Glutamatergic neuron (in vitro differentiated cells): Measurements from ENCODE around the gene SCYGR2. TPM values are rescaled to one million over a fixed set of nuclear protein-coding genes. Genes with fewer than 3 reads are reported as not detected.

ENCODE experiments used
- DNase-seq: peaks from one replicate; pipeline ENCODE4 v3.0.0; 2022
- H3K27ac Mint-ChIP-seq: one replicate; pipeline ENCODE4 v1.8.0; 2020; ENCODE audit warnings: mild to moderate bottlenecking, mixed read lengths, inconsistent platforms; ENCODE audit not compliant: unreplicated experiment
- H3K27me3 Mint-ChIP-seq: one replicate; pipeline ENCODE4 v1.8.0; 2020; ENCODE audit warnings: mild to moderate bottlenecking, moderate library complexity, mixed read lengths, inconsistent platforms; ENCODE audit not compliant: unreplicated experiment
- H3K36me3 Mint-ChIP-seq: one replicate; pipeline ENCODE4 v1.8.0; 2020; ENCODE audit warnings: mild to moderate bottlenecking, mixed read lengths, inconsistent platforms; ENCODE audit not compliant: unreplicated experiment
- H3K4me1 Mint-ChIP-seq: one replicate; pipeline ENCODE4 v1.8.0; 2020; ENCODE audit warnings: mild to moderate bottlenecking, low read depth, mixed read lengths, inconsistent platforms; ENCODE audit not compliant: unreplicated experiment
- H3K4me3 Mint-ChIP-seq: one replicate; pipeline ENCODE4 v1.8.0; 2020; ENCODE audit warnings: mild to moderate bottlenecking, mixed read lengths, inconsistent platforms; ENCODE audit not compliant: unreplicated experiment
- H3K9me3 Mint-ChIP-seq: one replicate; pipeline ENCODE4 v1.8.0; 2020; ENCODE audit warnings: mild to moderate bottlenecking, moderate library complexity, mixed read lengths, inconsistent platforms; ENCODE audit not compliant: unreplicated experiment
- total RNA-seq: library from RNA; stranded (reverse); fragmentation: NEBNext Ultra II Directional; extraction: Animal tissue kit (Norgen Biotek cat#: 25700); gene quantifications from one replicate; pipeline ENCODE4 v1.2.1, GENCODE V29; 2021; ENCODE audit not compliant: unreplicated experiment
- TF ChIP-seq, protein P1 (sequence below): fragments of 200-600 bp; sonication (generic); IDR thresholded peaks from one replicate; pipeline ENCODE4 v1.5.0; 2021; ENCODE audit not compliant: partially characterized antibody, unreplicated experiment

SCYGR2 gene
- total RNA-seq, 1 donor from 2014 or later: not detected

DNA sequence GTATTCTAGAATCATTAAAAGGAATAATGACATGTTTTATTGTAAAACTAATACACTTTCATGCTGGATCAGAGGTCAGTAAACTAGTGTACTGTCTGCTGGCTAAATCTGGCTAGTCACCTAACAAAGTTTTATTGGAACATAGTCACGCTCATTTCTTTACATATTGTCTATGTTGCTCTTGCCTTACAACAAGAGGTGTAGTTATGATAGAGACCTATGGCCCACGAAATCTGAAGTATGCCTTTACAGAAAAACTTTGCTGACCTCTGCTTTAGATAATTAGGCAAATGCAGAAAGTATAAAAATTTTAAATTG lies 29.9 kb upstream of the SCYGR2 start:
- no peak for DNase-seq
- H3K4me1 Mint-ChIP-seq: no peaks in the 10 kb centered on the region
- TF ChIP-seq, protein P1, sequence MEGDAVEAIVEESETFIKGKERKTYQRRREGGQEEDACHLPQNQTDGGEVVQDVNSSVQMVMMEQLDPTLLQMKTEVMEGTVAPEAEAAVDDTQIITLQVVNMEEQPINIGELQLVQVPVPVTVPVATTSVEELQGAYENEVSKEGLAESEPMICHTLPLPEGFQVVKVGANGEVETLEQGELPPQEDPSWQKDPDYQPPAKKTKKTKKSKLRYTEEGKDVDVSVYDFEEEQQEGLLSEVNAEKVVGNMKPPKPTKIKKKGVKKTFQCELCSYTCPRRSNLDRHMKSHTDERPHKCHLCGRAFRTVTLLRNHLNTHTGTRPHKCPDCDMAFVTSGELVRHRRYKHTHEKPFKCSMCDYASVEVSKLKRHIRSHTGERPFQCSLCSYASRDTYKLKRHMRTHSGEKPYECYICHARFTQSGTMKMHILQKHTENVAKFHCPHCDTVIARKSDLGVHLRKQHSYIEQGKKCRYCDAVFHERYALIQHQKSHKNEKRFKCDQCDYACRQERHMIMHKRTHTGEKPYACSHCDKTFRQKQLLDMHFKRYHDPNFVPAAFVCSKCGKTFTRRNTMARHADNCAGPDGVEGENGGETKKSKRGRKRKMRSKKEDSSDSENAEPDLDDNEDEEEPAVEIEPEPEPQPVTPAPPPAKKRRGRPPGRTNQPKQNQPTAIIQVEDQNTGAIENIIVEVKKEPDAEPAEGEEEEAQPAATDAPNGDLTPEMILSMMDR: no peak
- H3K4me3 Mint-ChIP-seq: no peak overlapping the region
- H3K27me3 Mint-ChIP-seq: no peaks in the 10 kb centered on the region
- H3K9me3 Mint-ChIP-seq: peaks cover 3% of the 10 kb centered on the region
- H3K36me3 Mint-ChIP-seq: no peaks in the 10 kb centered on the region
- H3K27ac Mint-ChIP-seq: no peak overlapping the region

DNA sequence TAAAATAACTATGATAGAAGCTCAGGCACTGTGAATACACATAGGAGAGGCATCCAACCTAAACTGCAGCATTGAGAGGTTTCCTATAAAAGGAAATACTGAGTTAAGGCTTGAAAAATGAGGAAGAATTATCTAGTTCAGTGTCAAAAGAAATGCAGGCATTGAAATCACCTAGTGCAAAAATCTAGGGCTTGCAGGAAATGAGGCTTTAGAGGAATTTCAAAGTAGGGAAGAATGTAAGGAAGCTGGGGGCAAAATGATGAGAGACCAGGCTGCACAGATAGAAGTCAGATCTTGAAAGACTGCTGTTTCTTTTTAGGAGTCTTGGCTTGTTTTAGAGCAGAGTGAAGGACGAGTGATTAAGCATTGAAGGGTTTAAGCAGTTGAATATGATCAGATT lies 28.1 kb upstream of the SCYGR2 start:
- H3K36me3 Mint-ChIP-seq: no peaks in the 10 kb centered on the region
- H3K27me3 Mint-ChIP-seq: no peaks in the 10 kb centered on the region
- no peak for DNase-seq
- H3K27ac Mint-ChIP-seq: peak overlapping the region; percentile 62
- H3K9me3 Mint-ChIP-seq: peaks cover 3% of the 10 kb centered on the region
- TF ChIP-seq, protein P1: no peak
- H3K4me3 Mint-ChIP-seq: no peak overlapping the region
- no peaks in the 10 kb centered on the region for H3K4me1 Mint-ChIP-seq

- Mint-ChIP-seq H3K4me1 (peaks cover 18% of the 10 kb centered on the region), H3K27me3 (peaks cover 4% of the 10 kb centered on the region), H3K27ac (no peak overlapping the region), H3K36me3 (no peaks in the 10 kb centered on the region), H3K4me3 (no peak overlapping the region), H3K9me3 (peaks cover 8% of the 10 kb centered on the region)
- DNase-seq: no peak
- TF ChIP-seq, protein P1: no peak
These were observed 22.6 kb upstream of the SCYGR2 start for GRCh38 chr2:227576110-227576509.

DNA sequence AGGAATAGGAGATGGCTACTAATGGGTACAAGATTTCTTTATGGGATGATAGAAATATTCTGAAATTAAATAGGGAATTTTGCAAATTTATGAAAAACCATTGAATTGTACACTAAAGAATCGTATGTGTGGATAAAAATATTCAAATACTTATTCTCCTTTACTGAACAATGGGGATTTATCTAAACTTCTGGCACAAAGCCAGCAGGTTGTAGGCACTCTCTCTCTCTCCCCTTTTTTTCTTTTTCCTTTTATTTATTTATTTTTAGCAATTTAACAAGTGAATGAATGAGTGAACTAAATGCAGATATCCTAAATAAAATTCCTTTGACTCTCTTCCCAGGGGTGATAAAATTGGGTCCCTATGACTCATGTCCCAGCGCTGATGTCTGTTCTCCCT lies 21.9 kb upstream of the SCYGR2 start:
- H3K27me3 Mint-ChIP-seq: peaks cover 4% of the 10 kb centered on the region
- no peak overlapping the region for H3K27ac Mint-ChIP-seq
- H3K4me1 Mint-ChIP-seq: peaks cover 18% of the 10 kb centered on the region
- H3K36me3 Mint-ChIP-seq: peaks cover under 1% of the 10 kb centered on the region
- H3K9me3 Mint-ChIP-seq: peaks cover 8% of the 10 kb centered on the region
- TF ChIP-seq, protein P1: no peak
- no peak for DNase-seq
- no peak overlapping the region for H3K4me3 Mint-ChIP-seq

DNA sequence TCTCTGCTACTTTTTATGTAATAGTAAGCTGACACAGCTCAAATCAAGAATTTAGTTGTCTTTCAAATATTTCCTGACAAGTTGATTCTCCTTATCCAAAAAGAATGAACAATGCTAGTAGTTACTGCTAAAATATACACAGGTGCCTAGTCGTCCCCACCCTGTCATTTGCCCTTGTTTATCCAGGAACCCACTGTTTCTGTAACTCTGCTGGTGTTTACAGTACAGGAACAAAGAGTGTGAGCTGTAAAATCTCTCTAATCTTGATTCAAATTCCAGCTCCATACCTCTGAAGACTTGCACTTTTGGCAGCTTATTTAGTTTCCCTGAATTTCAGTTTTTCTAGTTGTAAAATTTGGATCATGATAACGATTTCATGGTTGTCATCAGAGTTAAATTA lies 21.1 kb upstream of the SCYGR2 start:
- H3K36me3 Mint-ChIP-seq: peaks cover 8% of the 10 kb centered on the region
- TF ChIP-seq, protein P1: no peak
- no peak overlapping the region for H3K4me3 Mint-ChIP-seq
- peaks cover 4% of the 10 kb centered on the region for H3K27me3 Mint-ChIP-seq
- no peak for DNase-seq
- H3K9me3 Mint-ChIP-seq: peaks cover 8% of the 10 kb centered on the region
- peaks cover 18% of the 10 kb centered on the region for H3K4me1 Mint-ChIP-seq
- H3K27ac Mint-ChIP-seq: no peak overlapping the region
